PC-3 (cell line): ENCODE measurements around the gene KIAA1328. TPM values are rescaled to one million over a fixed set of nuclear protein-coding genes. Genes with fewer than 3 reads are reported as not detected.

Source experiments
- ATAC-seq: fragments of 200-7000 bp; cut with Tn5 transposase; 2 replicates; pipeline ENCODE4 v1.9.1; 2020; ENCODE audit warnings: mild to moderate bottlenecking, moderate library complexity
- BruUV-seq: library from RNA; stranded (reverse); fragments of 400-500 nt; replicated peaks from 2 replicates; lab custom pipeline; 2021; lab: Mats Ljungman, UMichigan
- CTCF ChIA-PET: fragments of 300-600 bp; sonication (Branson Sonifier 250); formaldehyde crosslinking; loops from one replicate; lab custom pipeline; 2022; ENCODE audit warnings: antibody characterized with exemption; lab: Charles Lee
- POLR2A ChIA-PET: fragments of 300-600 bp; sonication (Branson Sonifier 250); formaldehyde crosslinking; loops from one replicate; lab custom pipeline; 2022; ENCODE audit warnings: antibody characterized with exemption; ENCODE audit not compliant: unreplicated experiment; lab: Charles Lee
- DNase-seq: peaks from one replicate; pipeline ENCODE4 v3.0.0-alpha.2; 2015
- H2AFZ ChIP-seq: fragments of 300-600 bp; sonication (generic); 2 replicates; pipeline ENCODE4 v1.6.0; 2016; ENCODE audit warnings: antibody characterized with exemption, low read length
- H3F3A ChIP-seq: fragments of 300-600 bp; sonication (generic); one replicate; pipeline ENCODE4 v1.6.0; 2017; ENCODE audit warnings: antibody characterized with exemption, low read length, control low read depth, mild to moderate bottlenecking; ENCODE audit not compliant: unreplicated experiment
- H3K27ac ChIP-seq: fragments of 300-600 bp; sonication (generic); 2 replicates; pipeline ENCODE4 v1.5.1; 2016; ENCODE audit warnings: mild to moderate bottlenecking, low read length
- H3K27me3 ChIP-seq: fragments of 300-600 bp; sonication (generic); 2 replicates; pipeline ENCODE4 v1.6.1; 2016; ENCODE audit warnings: low read length, mixed read lengths
- H3K36me3 ChIP-seq: fragments of 300-600 bp; sonication (generic); 2 replicates; pipeline ENCODE4 v1.6.1; 2016; ENCODE audit warnings: low read depth, mixed run types, low read length, mixed read lengths
- H3K4me1 ChIP-seq: fragments of 300-600 bp; sonication (generic); 2 replicates; pipeline ENCODE4 v1.5.1; 2016; ENCODE audit warnings: low read length; ENCODE audit not compliant: insufficient read depth
- H3K4me2 ChIP-seq: fragments of 300-600 bp; sonication (generic); 2 replicates; pipeline ENCODE4 v1.6.0; 2016; ENCODE audit warnings: low read length
- H3K4me3 ChIP-seq: fragments of 300-600 bp; sonication (generic); 2 replicates; pipeline ENCODE4 v1.5.1; 2016; ENCODE audit warnings: mild to moderate bottlenecking, low read length, mixed read lengths
- H3K79me2 ChIP-seq: fragments of 300-600 bp; sonication (generic); 2 replicates; pipeline ENCODE4 v1.6.1; 2017; ENCODE audit warnings: low read length, mixed read lengths
- H3K9ac ChIP-seq: fragments of 300-600 bp; sonication (generic); 2 replicates; pipeline ENCODE4 v1.6.0; 2016; ENCODE audit warnings: mild to moderate bottlenecking, low read length
- H3K9me2 ChIP-seq: fragments of 300-600 bp; sonication (generic); replicated peaks from 2 replicates; pipeline ENCODE4 v1.6.1; 2016; ENCODE audit warnings: mixed run types, low read length, mixed read lengths
- H3K9me3 ChIP-seq: fragments of 300-600 bp; sonication (generic); 2 replicates; pipeline ENCODE4 v1.6.1; 2016; ENCODE audit warnings: low read length, mixed read lengths
- H4K20me1 ChIP-seq: fragments of 300-600 bp; sonication (generic); 2 replicates; pipeline ENCODE4 v1.6.1; 2016; ENCODE audit warnings: low read length, mixed read lengths
- EZH2 ChIP-seq: fragments of 300-600 bp; sonication (generic); IDR thresholded peaks from one replicate; pipeline ENCODE4 v1.6.1; 2017; ENCODE audit warnings: antibody characterized with exemption, mild to moderate bottlenecking, low read length; ENCODE audit not compliant: unreplicated experiment
- EZH2phosphoT487 ChIP-seq: fragments of 300-600 bp; sonication (generic); IDR thresholded peaks from 2 replicates; pipeline ENCODE4 v1.6.1; 2018; ENCODE audit warnings: mild to moderate bottlenecking, antibody characterized with exemption, low read length, borderline replicate concordance
- intact Hi-C: fragments of 100-400 bp; cut with micrococcal nuclease; formaldehyde crosslinking; loops from 2 replicates; pipeline ENCODE4 v1.9.0; 2023
- total RNA-seq: library from RNA; depleted of rRNA; stranded (reverse); fragments of >200 nt; gene quantifications from 2 replicates; pipeline ENCODE4 v1.2.3, GENCODE V29; 2014
- TF ChIP-seq, protein P1 (sequence below): fragments of 300-600 bp; sonication (generic); conservative IDR thresholded peaks from 2 replicates; pipeline ENCODE4 v1.5.1; 2017; ENCODE audit warnings: antibody characterized with exemption, low read depth, mild to moderate bottlenecking, low read length

The KIAA1328 gene
- total RNA-seq, 1 experiment from 2014 or later = 4.4 TPM

DNA sequence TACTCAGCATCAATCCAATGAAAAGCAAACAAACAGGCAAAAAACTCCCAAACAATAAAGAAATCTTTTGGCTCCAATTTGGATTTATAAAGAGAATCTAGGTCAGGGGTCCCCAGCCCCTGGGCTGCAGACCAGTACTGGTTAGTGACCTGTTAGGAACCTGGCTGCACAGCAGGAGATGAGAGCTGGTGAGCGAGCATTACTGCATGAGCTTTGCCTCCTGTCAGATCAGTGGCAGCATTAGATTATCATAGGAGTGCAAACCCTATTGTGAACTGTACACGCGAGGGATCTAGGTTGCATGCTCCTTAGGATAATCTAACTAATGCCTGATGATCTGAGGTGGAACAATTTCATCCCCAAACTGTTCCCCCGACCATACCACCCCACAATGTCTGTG is 102.2 kb downstream of the KIAA1328 start:
- ChIA-PET CTCF (no interaction called here), POLR2A (no interaction called here)
- no peak overlapping the region for H3K9ac ChIP-seq
- no peaks in the 10 kb centered on the region for H4K20me1 ChIP-seq
- intact Hi-C loops = no loop called here
- no peak overlapping the region for H3K4me2 ChIP-seq
- DNase-seq (no peak), ATAC-seq (no peak)
- no peaks in the 10 kb centered on the region for H3K4me1 ChIP-seq
- H3F3A ChIP-seq = no peaks in the 10 kb centered on the region
- BruUV-seq = no TSS peak
- no peak overlapping the region for H2AFZ ChIP-seq
- H3K9me2 ChIP-seq = no peaks in the 10 kb centered on the region
- no peak overlapping the region for H3K4me3 ChIP-seq
- H3K27ac ChIP-seq = no peak overlapping the region
- no peaks in the 10 kb centered on the region for H3K27me3 ChIP-seq
- H3K79me2 ChIP-seq = no peaks in the 10 kb centered on the region
- no peaks in the 10 kb centered on the region for H3K9me3 ChIP-seq
- TF ChIP-seq, protein P1, sequence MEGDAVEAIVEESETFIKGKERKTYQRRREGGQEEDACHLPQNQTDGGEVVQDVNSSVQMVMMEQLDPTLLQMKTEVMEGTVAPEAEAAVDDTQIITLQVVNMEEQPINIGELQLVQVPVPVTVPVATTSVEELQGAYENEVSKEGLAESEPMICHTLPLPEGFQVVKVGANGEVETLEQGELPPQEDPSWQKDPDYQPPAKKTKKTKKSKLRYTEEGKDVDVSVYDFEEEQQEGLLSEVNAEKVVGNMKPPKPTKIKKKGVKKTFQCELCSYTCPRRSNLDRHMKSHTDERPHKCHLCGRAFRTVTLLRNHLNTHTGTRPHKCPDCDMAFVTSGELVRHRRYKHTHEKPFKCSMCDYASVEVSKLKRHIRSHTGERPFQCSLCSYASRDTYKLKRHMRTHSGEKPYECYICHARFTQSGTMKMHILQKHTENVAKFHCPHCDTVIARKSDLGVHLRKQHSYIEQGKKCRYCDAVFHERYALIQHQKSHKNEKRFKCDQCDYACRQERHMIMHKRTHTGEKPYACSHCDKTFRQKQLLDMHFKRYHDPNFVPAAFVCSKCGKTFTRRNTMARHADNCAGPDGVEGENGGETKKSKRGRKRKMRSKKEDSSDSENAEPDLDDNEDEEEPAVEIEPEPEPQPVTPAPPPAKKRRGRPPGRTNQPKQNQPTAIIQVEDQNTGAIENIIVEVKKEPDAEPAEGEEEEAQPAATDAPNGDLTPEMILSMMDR = no peak
- TF ChIP-seq EZH2 = no peak
- no peak for TF ChIP-seq EZH2phosphoT487
- H3K36me3 ChIP-seq = no peaks in the 10 kb centered on the region

DNA sequence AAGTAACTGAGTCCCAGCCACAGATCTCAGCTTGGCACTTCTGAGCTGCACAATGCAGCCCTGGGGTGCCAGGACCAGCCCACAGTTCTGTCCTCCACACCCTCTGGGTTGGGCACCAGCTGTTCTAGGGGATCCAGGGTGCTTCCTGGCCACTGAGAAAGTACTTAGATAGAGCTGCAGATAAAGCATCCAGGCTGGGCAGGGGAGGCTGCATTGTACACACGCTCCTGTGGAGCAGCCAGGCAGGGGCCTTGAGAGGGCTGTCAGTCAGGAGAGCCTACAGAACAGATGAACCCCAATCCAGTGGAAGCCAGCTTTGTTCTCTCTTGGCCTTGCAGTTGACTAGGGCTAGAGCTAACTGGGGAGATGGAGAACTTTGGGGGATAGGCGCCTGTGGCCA is 104.6 kb downstream of the KIAA1328 start:
- POLR2A ChIA-PET = no interaction called here
- TF ChIP-seq EZH2 (no peak), EZH2phosphoT487 (no peak)
- TF ChIP-seq, protein P1 = no peak
- no TSS peak for BruUV-seq

DNA sequence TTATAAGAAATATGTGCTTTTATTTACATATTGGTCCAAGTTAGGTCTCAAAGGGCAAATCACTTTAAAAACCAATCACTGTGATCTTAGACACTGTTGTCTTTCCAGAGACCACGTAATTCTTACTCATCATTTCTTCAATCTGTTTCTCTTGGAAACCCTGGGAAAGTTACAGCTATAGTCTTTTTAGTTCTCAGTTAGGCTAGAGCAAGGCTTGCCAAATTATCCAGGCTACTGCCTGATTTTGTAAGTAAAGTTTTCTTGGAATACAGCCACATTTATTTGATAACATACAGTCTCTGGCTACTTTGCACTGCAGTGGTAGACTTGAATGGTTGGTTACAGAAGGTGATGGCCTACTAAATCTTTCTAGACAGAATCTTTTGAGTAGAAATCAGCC is 106.0 kb downstream of the KIAA1328 start:
- no peaks in the 10 kb centered on the region for H3K9me3 ChIP-seq
- ChIA-PET POLR2A (no interaction called here), CTCF (no interaction called here)
- no peak for ATAC-seq
- H3K9ac ChIP-seq = no peak overlapping the region
- no peaks in the 10 kb centered on the region for H4K20me1 ChIP-seq
- no peaks in the 10 kb centered on the region for H3K27me3 ChIP-seq
- no peak overlapping the region for H3K4me3 ChIP-seq
- DNase-seq = peak; percentile 34
- H3K4me2 ChIP-seq = no peak overlapping the region
- BruUV-seq = no TSS peak
- intact Hi-C loops = no loop called here
- no peak for TF ChIP-seq EZH2
- TF ChIP-seq EZH2phosphoT487 = no peak
- TF ChIP-seq, protein P1 = no peak
- no peaks in the 10 kb centered on the region for H3F3A ChIP-seq
- no peak overlapping the region for H2AFZ ChIP-seq
- H3K27ac ChIP-seq = no peak overlapping the region
- no peaks in the 10 kb centered on the region for H3K36me3 ChIP-seq
- H3K4me1 ChIP-seq = no peaks in the 10 kb centered on the region
- H3K79me2 ChIP-seq = no peaks in the 10 kb centered on the region
- no peaks in the 10 kb centered on the region for H3K9me2 ChIP-seq

More for the DNA sequence above, 104.6 kb downstream of the KIAA1328 start:
- no peak for DNase-seq
- intact Hi-C loops = no loop called here
- no peak overlapping the region for H2AFZ ChIP-seq
- H3K9ac ChIP-seq = no peak overlapping the region
- H3K9me3 ChIP-seq = no peaks in the 10 kb centered on the region
- H3K79me2 ChIP-seq = no peaks in the 10 kb centered on the region
- H3K27me3 ChIP-seq = no peaks in the 10 kb centered on the region
- CTCF ChIA-PET = no interaction called here
- no peak for ATAC-seq
- no peaks in the 10 kb centered on the region for H3K36me3 ChIP-seq
- H3F3A ChIP-seq = no peaks in the 10 kb centered on the region
- H3K4me1 ChIP-seq = no peaks in the 10 kb centered on the region
- no peak overlapping the region for H3K4me2 ChIP-seq
- H3K9me2 ChIP-seq = no peaks in the 10 kb centered on the region
- H3K27ac ChIP-seq = no peak overlapping the region
- H3K4me3 ChIP-seq = no peak overlapping the region
- no peaks in the 10 kb centered on the region for H4K20me1 ChIP-seq
